Nephron (organoid): ENCODE data around the gene MUC6.

Experiments
- H3K27ac Mint-ChIP-seq, 3 experiments: 2 replicates each; pipeline ENCODE4 v1.8.0; 2020; ENCODE audit warnings: mixed read lengths in 3 of 3, mild to moderate bottlenecking in 2 of 3, moderate library complexity in 1 of 3
- H3K27me3 Mint-ChIP-seq: 2 replicates; pipeline ENCODE4 v1.8.0; 2021; ENCODE audit warnings: low read depth, mild to moderate bottlenecking, moderate library complexity, mixed read lengths
- H3K36me3 Mint-ChIP-seq: 2 replicates; pipeline ENCODE4 v1.8.0; 2020; ENCODE audit warnings: low read depth, mixed read lengths
- H3K4me1 Mint-ChIP-seq: 2 replicates; pipeline ENCODE4 v1.8.0; 2020; ENCODE audit warnings: mixed read lengths
- H3K4me3 Mint-ChIP-seq, 3 experiments: 2 replicates each; pipeline ENCODE4 v1.8.0; 2020; ENCODE audit warnings: mild to moderate bottlenecking in 3 of 3, mixed read lengths in 3 of 3, moderate library complexity in 2 of 3
- H3K9me3 Mint-ChIP-seq: 2 replicates; pipeline ENCODE4 v1.8.0; 2020; ENCODE audit warnings: mixed read lengths
- TF ChIP-seq, protein P1 (sequence below), 3 experiments: fragments of 200-600 bp; sonication (generic); IDR thresholded peaks; one replicate each; pipeline ENCODE4 v1.5.0; 2021; ENCODE audit warnings: antibody characterized with exemption in 3 of 3; ENCODE audit not compliant: unreplicated experiment in 3 of 3

The MUC6 gene

DNA sequence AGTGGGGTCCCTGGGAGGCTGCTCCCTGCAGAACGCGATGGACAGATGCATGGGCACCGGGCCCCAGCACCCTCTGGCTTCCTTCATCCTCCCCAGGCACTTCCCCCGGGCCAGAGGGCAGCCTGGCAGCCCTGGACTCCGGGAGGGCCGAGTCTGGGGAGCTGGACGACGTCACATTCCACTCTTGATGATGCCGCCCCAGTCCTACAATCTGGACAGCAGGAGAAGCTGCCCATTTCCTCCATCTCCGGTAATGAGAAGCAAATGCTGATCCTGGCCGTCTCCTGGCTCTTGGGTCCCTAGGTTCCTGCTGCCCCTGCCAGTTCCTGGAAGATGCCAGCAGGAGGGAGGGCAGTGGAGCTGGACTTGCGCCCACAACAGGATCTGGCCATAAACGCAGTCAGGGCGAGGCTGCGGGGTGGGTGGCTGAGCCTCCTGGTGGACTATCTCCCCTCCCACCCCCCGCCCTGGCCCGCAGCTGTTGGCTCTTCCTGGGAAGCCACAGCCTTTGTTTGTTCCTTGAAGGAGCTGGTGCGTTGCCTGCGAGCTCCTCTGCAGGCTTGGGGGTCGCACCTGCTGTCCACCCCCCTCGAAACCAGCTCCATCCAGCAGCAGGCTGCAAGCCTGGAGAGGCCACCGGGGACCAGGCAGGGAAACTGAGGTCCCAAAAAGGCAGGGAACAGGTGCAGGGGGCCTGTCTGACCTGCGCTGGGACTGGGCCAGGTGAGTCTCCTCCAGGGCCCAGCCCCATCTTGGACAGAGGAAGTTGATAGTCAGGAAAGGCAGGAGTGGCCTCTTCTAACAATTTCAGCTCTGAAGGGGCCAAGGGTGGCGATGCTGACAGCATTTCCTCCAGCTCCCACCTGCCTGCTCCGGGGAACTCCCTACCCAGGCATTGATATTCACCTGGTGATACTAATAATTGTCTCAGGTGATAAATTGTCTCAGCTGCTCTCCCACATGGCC is 17.9 kb upstream of the MUC6 start:
- peaks cover 12% of the 10 kb centered on the region for H3K27me3 Mint-ChIP-seq
- H3K9me3 Mint-ChIP-seq: no peaks in the 10 kb centered on the region
- H3K27ac Mint-ChIP-seq: no peak overlapping the region
- TF ChIP-seq, protein P1, sequence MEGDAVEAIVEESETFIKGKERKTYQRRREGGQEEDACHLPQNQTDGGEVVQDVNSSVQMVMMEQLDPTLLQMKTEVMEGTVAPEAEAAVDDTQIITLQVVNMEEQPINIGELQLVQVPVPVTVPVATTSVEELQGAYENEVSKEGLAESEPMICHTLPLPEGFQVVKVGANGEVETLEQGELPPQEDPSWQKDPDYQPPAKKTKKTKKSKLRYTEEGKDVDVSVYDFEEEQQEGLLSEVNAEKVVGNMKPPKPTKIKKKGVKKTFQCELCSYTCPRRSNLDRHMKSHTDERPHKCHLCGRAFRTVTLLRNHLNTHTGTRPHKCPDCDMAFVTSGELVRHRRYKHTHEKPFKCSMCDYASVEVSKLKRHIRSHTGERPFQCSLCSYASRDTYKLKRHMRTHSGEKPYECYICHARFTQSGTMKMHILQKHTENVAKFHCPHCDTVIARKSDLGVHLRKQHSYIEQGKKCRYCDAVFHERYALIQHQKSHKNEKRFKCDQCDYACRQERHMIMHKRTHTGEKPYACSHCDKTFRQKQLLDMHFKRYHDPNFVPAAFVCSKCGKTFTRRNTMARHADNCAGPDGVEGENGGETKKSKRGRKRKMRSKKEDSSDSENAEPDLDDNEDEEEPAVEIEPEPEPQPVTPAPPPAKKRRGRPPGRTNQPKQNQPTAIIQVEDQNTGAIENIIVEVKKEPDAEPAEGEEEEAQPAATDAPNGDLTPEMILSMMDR (IDR thresholded peaks at IDR 0.05; ENCODE audit: unreplicated experiment in 3 of 3): no peak
- H3K36me3 Mint-ChIP-seq: no peaks in the 10 kb centered on the region
- no peak overlapping the region for H3K4me3 Mint-ChIP-seq
- H3K4me1 Mint-ChIP-seq: no peaks in the 10 kb centered on the region

DNA sequence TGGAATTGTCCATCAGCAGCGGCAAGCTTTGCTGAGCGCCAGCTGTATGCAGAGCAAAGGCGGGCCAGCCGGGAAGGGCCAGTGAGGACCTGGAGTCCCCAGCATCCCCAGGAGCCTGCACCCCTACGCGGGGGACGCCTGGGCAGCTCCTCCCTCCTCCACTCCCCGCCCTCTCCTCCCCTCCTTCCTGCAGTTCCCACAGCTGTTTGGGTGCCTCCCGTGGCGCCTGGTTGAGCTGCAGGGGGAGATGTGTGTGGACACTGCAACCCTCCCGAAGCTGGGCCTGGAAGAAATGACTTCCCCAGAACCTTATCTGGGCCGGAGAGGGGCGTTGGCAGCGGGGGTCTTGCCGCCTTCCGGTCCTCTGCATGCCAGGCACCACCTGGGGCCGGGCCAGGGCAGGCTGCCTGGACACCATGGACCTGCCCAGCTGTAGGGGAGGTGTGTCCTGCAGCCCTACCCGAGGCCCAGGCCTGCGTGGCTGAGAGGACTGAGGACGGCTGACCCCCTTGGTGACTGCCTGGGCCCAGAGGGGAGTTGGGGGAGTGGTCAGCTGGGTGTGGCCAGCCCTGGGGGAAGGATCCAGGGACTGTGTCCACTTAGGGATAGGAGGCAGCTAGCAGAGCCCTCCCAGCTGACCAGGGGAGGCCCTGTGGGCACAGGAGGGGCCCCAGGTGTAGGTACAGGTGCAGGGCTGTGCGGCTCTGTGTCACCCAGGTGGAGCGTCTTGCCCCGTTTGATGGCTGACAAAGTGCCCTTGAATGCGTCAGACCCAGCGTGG is 16.8 kb upstream of the MUC6 start:
- Mint-ChIP-seq H3K4me1 (no peaks in the 10 kb centered on the region), H3K9me3 (no peaks in the 10 kb centered on the region), H3K36me3 (no peaks in the 10 kb centered on the region), H3K27me3 (peaks cover 18% of the 10 kb centered on the region), H3K4me3 (no peak overlapping the region), H3K27ac (no peak overlapping the region)
- TF ChIP-seq, protein P1 (IDR thresholded peaks at IDR 0.05; ENCODE audit: unreplicated experiment in 3 of 3): no peak

DNA sequence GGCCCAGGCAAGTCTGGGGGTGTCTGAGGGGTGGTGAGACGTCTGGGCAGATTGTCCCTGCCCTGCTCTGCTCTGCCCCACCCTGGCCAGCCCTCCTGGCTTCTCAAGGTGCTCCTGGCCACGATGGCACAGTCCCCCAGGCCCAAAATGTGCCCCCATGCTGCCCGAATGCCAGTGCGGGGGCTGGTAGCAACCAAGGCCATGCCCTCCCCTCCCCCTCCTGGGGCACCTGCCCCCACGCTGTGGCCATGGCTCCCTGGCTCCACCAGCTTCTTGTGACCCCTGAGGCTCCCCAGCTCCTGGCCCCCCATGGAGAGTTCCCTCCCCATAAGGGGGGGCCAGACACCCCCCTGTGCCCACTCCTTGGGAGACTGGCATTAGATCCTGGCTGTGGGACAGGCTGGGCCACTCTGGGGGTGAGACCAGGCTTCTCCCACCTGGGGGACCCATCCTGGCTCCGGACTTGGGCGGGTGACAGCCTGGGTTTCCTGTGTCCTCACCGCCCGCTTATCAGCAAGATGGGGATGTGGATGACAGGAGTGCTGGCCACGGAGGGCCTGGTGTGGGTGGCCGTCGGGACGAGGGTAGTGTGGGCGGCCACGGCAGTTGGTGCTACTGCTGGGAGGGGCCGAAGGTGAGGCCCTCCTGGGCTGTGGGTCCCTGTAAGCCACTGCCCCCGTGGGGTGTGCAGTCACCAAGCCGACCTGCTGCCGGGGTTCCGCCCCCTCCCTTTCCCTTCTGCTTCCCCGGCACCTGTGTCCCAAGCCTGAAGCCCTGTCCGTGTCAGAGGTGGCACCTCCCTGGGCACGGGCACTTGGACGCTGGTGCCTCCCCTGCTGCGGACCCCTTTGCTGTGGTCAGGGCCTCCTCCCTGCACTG is 15.9 kb upstream of the MUC6 start:
- H3K27me3 Mint-ChIP-seq: peaks cover 19% of the 10 kb centered on the region
- H3K4me1 Mint-ChIP-seq: no peaks in the 10 kb centered on the region
- no peaks in the 10 kb centered on the region for H3K9me3 Mint-ChIP-seq
- TF ChIP-seq, protein P1 (IDR thresholded peaks at IDR 0.05; ENCODE audit: unreplicated experiment in 3 of 3): no peak
- no peaks in the 10 kb centered on the region for H3K36me3 Mint-ChIP-seq
- H3K4me3 Mint-ChIP-seq: no peak overlapping the region
- no peak overlapping the region for H3K27ac Mint-ChIP-seq

DNA sequence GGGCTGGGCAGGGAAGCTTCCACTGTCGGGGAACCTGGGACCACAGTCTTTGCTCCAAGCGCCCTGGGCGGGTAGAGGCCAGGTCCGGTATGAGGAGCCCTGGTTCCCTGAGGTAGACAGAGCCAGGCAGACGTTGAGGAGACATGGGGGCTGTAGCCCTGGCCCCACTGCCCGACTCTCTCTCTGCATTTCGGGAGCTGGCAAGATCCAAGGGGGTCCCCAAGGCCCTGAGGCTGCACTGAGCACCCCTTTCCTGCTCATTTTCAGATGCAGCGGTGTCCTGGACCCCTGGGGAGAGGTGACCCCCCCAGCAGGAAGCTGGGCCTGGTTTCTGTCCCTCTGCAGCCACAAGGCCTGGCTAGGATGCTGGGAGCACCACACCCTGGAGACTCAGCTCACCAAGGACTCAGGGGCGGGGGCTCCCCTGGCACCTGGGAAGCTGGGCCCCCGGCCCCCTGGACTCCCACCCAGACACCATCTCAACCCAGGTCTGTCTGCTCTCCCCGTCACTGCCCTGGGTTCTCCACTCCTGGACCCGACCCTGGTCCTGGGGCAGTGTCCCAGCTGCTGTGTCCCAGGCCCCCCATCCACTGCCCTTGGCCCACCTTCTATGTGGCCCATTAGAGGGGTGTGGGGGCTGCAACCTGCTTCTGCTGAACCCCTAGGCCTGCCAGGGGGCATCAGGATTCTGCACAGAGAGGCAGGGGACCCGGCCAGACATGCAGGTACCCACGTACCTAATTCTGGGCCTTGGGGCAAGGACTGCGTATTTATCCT is 15.0 kb upstream of the MUC6 start:
- Mint-ChIP-seq H3K4me1 (no peaks in the 10 kb centered on the region), H3K4me3 (no peak overlapping the region)

More for the DNA sequence above, 15.0 kb upstream of the MUC6 start:
- Mint-ChIP-seq H3K27me3 (peaks cover 21% of the 10 kb centered on the region), H3K9me3 (no peaks in the 10 kb centered on the region), H3K36me3 (no peaks in the 10 kb centered on the region), H3K27ac (no peak overlapping the region)
- TF ChIP-seq, protein P1 (IDR thresholded peaks at IDR 0.05; ENCODE audit: unreplicated experiment in 3 of 3): peak in 1 of 3 experiments; percentile 29
